Uterus (tissue), 4 donors: Measurements from ENCODE around the gene HSD11B1L. TPM values are rescaled to one million over a fixed set of nuclear protein-coding genes. Genes with fewer than 3 reads are reported as not detected.
A peak's percentile ranks its signal among the peaks of the same experiment; 100 is the strongest.

Source experiments
- DNase-seq, 2 donors: peaks; one replicate each; pipeline ENCODE4 v3.0.0-alpha.2; 2019 to 2020
- H3K27ac ChIP-seq, 2 donors: fragments of 200-600 bp; sonication (generic); 1 replicate in 1 of 2; 2 replicates in 1 of 2; pipeline ENCODE4 v1.5.1; 2016 to 2018
- H3K27me3 ChIP-seq, 2 donors: fragments of 200-600 bp; sonication (generic); one replicate each; pipeline ENCODE4 v1.5.1; 2018 to 2019; ENCODE audit warnings: control low read depth in 1 of 2
- H3K36me3 ChIP-seq, 2 donors: fragments of 200-600 bp; sonication (generic); one replicate each; pipeline ENCODE4 v1.5.1; 2019; ENCODE audit warnings: control low read depth in 1 of 2
- H3K4me1 ChIP-seq, 2 donors: fragments of 200-600 bp; sonication (generic); one replicate each; pipeline ENCODE4 v1.5.1; 2018 to 2019; ENCODE audit warnings: control low read depth in 1 of 2
- H3K4me3 ChIP-seq, 2 donors: fragments of 200-600 bp; sonication (generic); 1 replicate in 1 of 2; 2 replicates in 1 of 2; pipeline ENCODE4 v1.5.1; 2018 to 2019; ENCODE audit warnings: mild to moderate bottlenecking in 1 of 2
- H3K9me3 ChIP-seq, 2 donors: fragments of 200-600 bp; sonication (generic); one replicate each; pipeline ENCODE4 v1.5.1; 2019; ENCODE audit warnings: control low read depth in 1 of 2
- CTCF ChIP-seq, 4 experiments: fragments of 200-600 bp in 2 of 4; fragments of 450-650 bp in 2 of 4; sonication (generic) in 2 of 4; IDR thresholded peaks; one replicate each; pipeline ENCODE4 v1.5.1; 2016 to 2019; ENCODE audit warnings: antibody characterized with exemption in 4 of 4, mild to moderate bottlenecking in 2 of 4, moderate library complexity in 1 of 4
- POLR2A ChIP-seq, 2 donors: fragments of 450-650 bp; IDR thresholded peaks; one replicate each; pipeline ENCODE4 v1.6.1; 2016; ENCODE audit warnings: antibody characterized with exemption in 2 of 2, mild to moderate bottlenecking in 1 of 2, moderate library complexity in 1 of 2
- intact Hi-C: fragments of 100-400 bp; cut with DNase I; formaldehyde crosslinking; loops from one replicate; pipeline ENCODE4 v1.15.1; 2023; ENCODE audit warnings: low total_unique reads
- total RNA-seq, 4 donors: library from RNA; depleted of rRNA in 3 of 4; stranded (reverse); fragments of >200 nt in 3 of 4; gene quantifications; one replicate each; pipeline versions ENCODE4 v1.1.0 to v1.2.4, GENCODE V29; 2014 to 2023
- donor health status: DM: yes; HTN: yes; CAD: no.

HSD11B1L gene
- 10 to 100 TPM in 1 of 4 donors, 1 to 10 TPM in 2, under 1 TPM in 1; 0.26 to 17.8 (median 7.1) TPM for total RNA-seq

- Histone ChIP-seq H3K4me1 (peaks cover 0 to 3% of the 10 kb centered on the region in 2 donors), H3K4me3 (peak within 1 kb of the TSS; percentile 59 to 91), H3K9me3 (no peaks in the 10 kb centered on the region), H3K27ac (peak within 1 kb of the TSS; percentile 91 to 95), H3K27me3 (no peaks in the 10 kb centered on the region), H3K36me3 (no peaks in the 10 kb centered on the region)
- TF ChIP-seq POLR2A (IDR thresholded peaks at IDR 0.05) (peak in 1 of 2 donors; percentile 34), CTCF (IDR thresholded peaks at IDR 0.05) (peak in 1 of 4 experiments; percentile 24)
- intact Hi-C loops = no loop called here
- DNase-seq = peak; percentile 98 to 99
Observed at GRCh38 chr19:5680437-5681368, at the start of gene HSD11B1L, which contains the start of gene MICOS13. TSS of gene HSD11B1L (plus strand) at chr19:5681027. CDS start at chr19:5684833, 3,806 bp downstream. TSS of gene MICOS13 (minus strand) at chr19:5680516. CDS start at chr19:5680486, 30 bp downstream.

GRCh38 chr19:5631567-5632240 is 49.1 kb upstream of the HSD11B1L start:
- H3K36me3 ChIP-seq = no peaks in the 10 kb centered on the region
- H3K4me1 ChIP-seq = peaks cover 9 to 18% of the 10 kb centered on the region in 2 donors
- no peak overlapping the region for H3K4me3 ChIP-seq
- no peaks in the 10 kb centered on the region for H3K9me3 ChIP-seq
- peak overlapping the region; percentile 66 to 72 for H3K27ac ChIP-seq
- TF ChIP-seq POLR2A (IDR thresholded peaks at IDR 0.05) = no peak
- no peak for TF ChIP-seq CTCF (IDR thresholded peaks at IDR 0.05)
- peak; percentile 31 to 32 for DNase-seq
- no peaks in the 10 kb centered on the region for H3K27me3 ChIP-seq
- intact Hi-C loops = no loop called here

- intact Hi-C loops = no loop called here
- peak overlapping the region; percentile 45 to 72 for H3K27ac ChIP-seq
- H3K36me3 ChIP-seq = no peaks in the 10 kb centered on the region
- DNase-seq = no peak
- no peak overlapping the region for H3K4me3 ChIP-seq
- TF ChIP-seq CTCF (IDR thresholded peaks at IDR 0.05) = no peak
- no peak for TF ChIP-seq POLR2A (IDR thresholded peaks at IDR 0.05)
- H3K4me1 ChIP-seq = peaks cover 5 to 18% of the 10 kb centered on the region in 2 donors
- H3K27me3 ChIP-seq = no peaks in the 10 kb centered on the region
- H3K9me3 ChIP-seq = no peaks in the 10 kb centered on the region
Observed at GRCh38 chr19:5632241-5632612, 48.6 kb upstream of the HSD11B1L start.

GRCh38 chr19:5632657-5633056 is 48.2 kb upstream of the HSD11B1L start:
- peak overlapping the region; percentile 45 for H3K27ac ChIP-seq
- intact Hi-C loops = no loop called here
- H3K4me1 ChIP-seq = peaks cover under 1 to 14% of the 10 kb centered on the region in 2 donors

More at GRCh38 chr19:5632657-5633056, 48.2 kb upstream of the HSD11B1L start:
- DNase-seq = peak in 1 of 2 donors; percentile 36
- Histone ChIP-seq H3K9me3 (no peaks in the 10 kb centered on the region), H3K27me3 (no peaks in the 10 kb centered on the region), H3K4me3 (no peak overlapping the region), H3K36me3 (no peaks in the 10 kb centered on the region)
- TF ChIP-seq CTCF (IDR thresholded peaks at IDR 0.05) (no peak), POLR2A (IDR thresholded peaks at IDR 0.05) (no peak)
